Neuronal stem cell (in vitro differentiated cells): Measurements from ENCODE around the gene DUS3L.
A peak's percentile ranks its signal among the peaks of the same experiment; 100 is the strongest.

Experiments
- DNase-seq: peaks from one replicate; pipeline ENCODE4 v3.0.0-alpha.2; 2013; ENCODE audit warnings: low spot score
- H2AFZ ChIP-seq: one replicate; pipeline ENCODE4 v1.6.1; 2013; ENCODE audit warnings: mild to moderate bottlenecking, low read length, inconsistent platforms
- H2AK5ac ChIP-seq: 2 replicates; pipeline ENCODE4 v1.6.1; 2013; ENCODE audit warnings: low read depth, mild to moderate bottlenecking, inconsistent platforms, low read length, moderate library complexity, mixed read lengths
- H2BK120ac ChIP-seq: 2 replicates; pipeline ENCODE4 v1.6.1; 2013; ENCODE audit warnings: low read depth, mild to moderate bottlenecking, inconsistent platforms, low read length, moderate library complexity, mixed read lengths
- H2BK12ac ChIP-seq: one replicate; pipeline ENCODE4 v1.6.1; 2013; ENCODE audit warnings: low read length, inconsistent platforms
- H2BK15ac ChIP-seq: 2 replicates; pipeline ENCODE4 v1.6.1; 2013; ENCODE audit warnings: mild to moderate bottlenecking, low read length, inconsistent platforms, mixed read lengths
- H2BK5ac ChIP-seq: one replicate; pipeline ENCODE4 v1.6.1; 2013; ENCODE audit warnings: inconsistent platforms, mild to moderate bottlenecking, low read length, moderate library complexity
- H3K14ac ChIP-seq: one replicate; pipeline ENCODE4 v1.6.1; 2013; ENCODE audit warnings: low read length, inconsistent platforms
- H3K18ac ChIP-seq: 2 replicates; pipeline ENCODE4 v1.6.1; 2013; ENCODE audit warnings: low read length, inconsistent platforms
- H3K23ac ChIP-seq: 2 replicates; pipeline ENCODE4 v1.6.1; 2013; ENCODE audit warnings: low read depth, mild to moderate bottlenecking, mixed read lengths, low read length, inconsistent platforms; ENCODE audit not compliant: poor library complexity
- H3K27ac ChIP-seq: replicated peaks from 3 replicates; pipeline ENCODE4 v1.5.1; 2013; ENCODE audit warnings: low read length, inconsistent platforms
- H3K27me3 ChIP-seq, 3 experiments: 2 replicates each; pipeline ENCODE4 v1.6.1; 2013; ENCODE audit warnings: low read length in 3 of 3, mild to moderate bottlenecking in 2 of 3, inconsistent platforms in 1 of 3, low read depth in 1 of 3, mixed read lengths in 1 of 3, moderate library complexity in 1 of 3; ENCODE audit not compliant: control insufficient read depth in 3 of 3, insufficient read depth in 3 of 3
- H3K36me3 ChIP-seq, 2 donors: replicated peaks in 1 of 2; 2 replicates each; pipeline ENCODE4 v1.6.1; 2013; ENCODE audit warnings: low read length in 2 of 2; ENCODE audit not compliant: control insufficient read depth in 2 of 2, insufficient read depth in 2 of 2
- H3K4ac ChIP-seq: 2 replicates; pipeline ENCODE4 v1.6.1; 2013; ENCODE audit warnings: inconsistent platforms, mild to moderate bottlenecking, low read length, moderate library complexity
- H3K4me1 ChIP-seq, 2 donors: 1 replicate in 1 of 2; 2 replicates in 1 of 2; pipeline ENCODE4 v1.6.1; 2013; ENCODE audit warnings: low read length in 2 of 2, low read depth in 1 of 2; ENCODE audit not compliant: control insufficient read depth in 2 of 2, insufficient read depth in 1 of 2
- H3K4me2 ChIP-seq: one replicate; pipeline ENCODE4 v1.6.1; 2013; ENCODE audit warnings: mild to moderate bottlenecking, low read length, inconsistent platforms; ENCODE audit not compliant: insufficient read depth, poor library complexity, severe bottlenecking
- H3K4me3 ChIP-seq, 2 donors: 2 replicates each; pipeline ENCODE4 v1.5.1; 2013; ENCODE audit warnings: low read length in 2 of 2, mild to moderate bottlenecking in 2 of 2, inconsistent platforms in 1 of 2, moderate library complexity in 1 of 2
- H3K79me1 ChIP-seq: one replicate; pipeline ENCODE4 v1.6.1; 2013; ENCODE audit warnings: low read depth, mild to moderate bottlenecking, inconsistent platforms, low read length, moderate library complexity
- H3K9ac ChIP-seq: one replicate; pipeline ENCODE4 v1.6.1; 2013; ENCODE audit warnings: mild to moderate bottlenecking, low read depth, low read length, inconsistent platforms; ENCODE audit not compliant: poor library complexity
- H3K9me3 ChIP-seq, 2 donors: replicated peaks in 1 of 2; 2 replicates each; pipeline versions ENCODE3 to v1.6.1; 2013; ENCODE audit warnings: low read length in 2 of 2, mild to moderate bottlenecking in 2 of 2, inconsistent platforms in 1 of 2, low read depth in 1 of 2, mixed read lengths in 1 of 2, moderate library complexity in 1 of 2; ENCODE audit not compliant: control insufficient read depth in 2 of 2, insufficient read depth in 1 of 2
- H4K8ac ChIP-seq: one replicate; pipeline ENCODE4 v1.6.1; 2013; ENCODE audit warnings: low read depth, mild to moderate bottlenecking, inconsistent platforms, low read length, moderate library complexity
- H4K91ac ChIP-seq: one replicate; pipeline ENCODE4 v1.6.1; 2013; ENCODE audit warnings: low read length, low read depth, mild to moderate bottlenecking, inconsistent platforms; ENCODE audit not compliant: poor library complexity
- WGBS, 2 donors: extraction: QIAGEN DNeasy Blood & Tissue Kit; methylation state at CpG; one replicate each; pipeline ENCODE4 v1.1.7; 2013; ENCODE audit warnings: missing lambda C conversion rate in 2 of 2, mixed read lengths in 1 of 2; ENCODE audit not compliant: insufficient read length in 2 of 2, insufficient replicate concordance in 1 of 2; ENCODE audit errors: extremely low coverage in 2 of 2; 5-methylcytosine and 5-hydroxymethylcytosine counted together

DUS3L gene

DNA sequence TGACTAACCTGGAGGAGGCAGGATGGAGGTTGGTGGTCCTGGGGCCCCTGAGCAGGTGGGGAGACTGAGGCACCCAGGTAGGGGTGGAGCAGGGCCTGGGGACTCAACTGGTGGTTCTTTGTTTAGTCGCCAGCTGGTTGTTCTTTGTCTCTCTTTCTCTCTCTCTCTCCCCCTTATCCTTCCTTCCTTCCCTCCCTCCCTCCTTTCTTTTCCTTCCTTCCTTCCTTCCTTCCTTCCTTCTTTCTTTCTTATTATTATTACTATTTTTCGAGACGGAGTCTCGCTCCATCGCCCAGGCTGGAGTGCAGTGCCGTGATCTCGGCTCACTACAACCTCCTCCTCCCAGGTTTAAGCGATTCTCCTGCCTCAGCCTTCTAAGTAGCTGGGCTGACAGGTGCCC, 7.3 kb upstream of the DUS3L start:
- peaks cover 4% of the 10 kb centered on the region for H3K79me1 ChIP-seq
- H2BK12ac ChIP-seq: no peak overlapping the region
- peak overlapping the region; percentile 95 for H2BK15ac ChIP-seq
- no peak for DNase-seq
- H3K27me3 ChIP-seq: peaks cover 0 to 4% (median 0%) of the 10 kb centered on the region in 3 experiments
- no peak overlapping the region for H3K9ac ChIP-seq
- H3K27ac ChIP-seq: no peak overlapping the region
- peak overlapping the region; percentile 22 for H2BK5ac ChIP-seq
- H3K4me3 ChIP-seq: no peak overlapping the region
- no peak overlapping the region for H2AFZ ChIP-seq
- peak overlapping the region; percentile 38 for H3K18ac ChIP-seq
- H3K23ac ChIP-seq: no peak overlapping the region
- H3K36me3 ChIP-seq: no peaks in the 10 kb centered on the region
- H2BK120ac ChIP-seq: no peak overlapping the region
- no peak overlapping the region for H3K4me2 ChIP-seq
- H2AK5ac ChIP-seq: peak overlapping the region; percentile 86
- H3K14ac ChIP-seq: no peak overlapping the region
- H4K8ac ChIP-seq: no peak overlapping the region
- H3K4me1 ChIP-seq: peaks cover 9 to 18% of the 10 kb centered on the region in 2 donors
- H3K4ac ChIP-seq: no peak overlapping the region
- WGBS, 2 donors: no CpG with 5 or more reads among the region's 8 CpGs
- peaks cover 0 to under 1% of the 10 kb centered on the region in 2 donors for H3K9me3 ChIP-seq
- H4K91ac ChIP-seq: peak overlapping the region; percentile 92

DNA sequence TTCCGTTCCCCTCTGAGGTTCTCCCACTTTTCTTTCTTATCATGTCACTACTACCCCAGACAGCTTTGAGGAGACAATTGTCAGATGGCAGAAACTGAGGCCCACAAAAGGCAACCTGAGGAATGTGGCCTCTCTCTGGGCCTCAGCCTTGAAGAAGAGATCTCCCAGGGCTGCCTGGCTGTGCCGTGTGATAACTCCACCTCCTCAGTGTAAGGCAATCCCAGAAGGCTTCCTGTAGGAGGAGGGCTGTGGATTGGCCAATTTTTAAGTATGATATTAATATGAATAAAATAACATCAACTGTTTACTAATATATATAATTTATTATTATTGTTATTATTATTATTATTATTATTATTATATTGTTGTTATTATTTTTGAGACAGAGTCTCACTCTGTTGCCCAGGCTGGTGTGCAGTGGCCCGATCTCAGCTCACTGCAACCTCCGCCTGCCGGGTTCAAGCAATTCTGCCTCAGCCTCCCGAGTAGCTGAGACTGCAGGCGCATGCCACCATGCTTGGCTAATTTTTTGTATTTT, 4.5 kb upstream of the DUS3L start:
- H2AK5ac ChIP-seq: no peak overlapping the region
- no peak overlapping the region for H3K27ac ChIP-seq
- no peak overlapping the region for H3K14ac ChIP-seq
- no peaks in the 10 kb centered on the region for H3K36me3 ChIP-seq
- H3K18ac ChIP-seq: no peak overlapping the region
- H3K9me3 ChIP-seq: peaks cover 0 to 2% of the 10 kb centered on the region in 2 donors
- peaks cover 0 to 4% (median 0%) of the 10 kb centered on the region in 3 experiments for H3K27me3 ChIP-seq
- no peak overlapping the region for H3K23ac ChIP-seq
- H3K4ac ChIP-seq: no peak overlapping the region
- WGBS, 2 donors: no CpG with 5 or more reads among the region's 7 CpGs
- no peak overlapping the region for H2BK15ac ChIP-seq
- no peak overlapping the region for H2BK12ac ChIP-seq
- no peak overlapping the region for H2AFZ ChIP-seq
- DNase-seq: no peak
- no peak overlapping the region for H2BK5ac ChIP-seq
- H3K79me1 ChIP-seq: peaks cover 2% of the 10 kb centered on the region
- H3K9ac ChIP-seq: no peak overlapping the region
- H2BK120ac ChIP-seq: no peak overlapping the region
- H3K4me2 ChIP-seq: no peak overlapping the region
- no peak overlapping the region for H3K4me3 ChIP-seq
- peaks cover 2 to 8% of the 10 kb centered on the region in 2 donors for H3K4me1 ChIP-seq
- H4K91ac ChIP-seq: no peak overlapping the region
- H4K8ac ChIP-seq: no peak overlapping the region

DNA sequence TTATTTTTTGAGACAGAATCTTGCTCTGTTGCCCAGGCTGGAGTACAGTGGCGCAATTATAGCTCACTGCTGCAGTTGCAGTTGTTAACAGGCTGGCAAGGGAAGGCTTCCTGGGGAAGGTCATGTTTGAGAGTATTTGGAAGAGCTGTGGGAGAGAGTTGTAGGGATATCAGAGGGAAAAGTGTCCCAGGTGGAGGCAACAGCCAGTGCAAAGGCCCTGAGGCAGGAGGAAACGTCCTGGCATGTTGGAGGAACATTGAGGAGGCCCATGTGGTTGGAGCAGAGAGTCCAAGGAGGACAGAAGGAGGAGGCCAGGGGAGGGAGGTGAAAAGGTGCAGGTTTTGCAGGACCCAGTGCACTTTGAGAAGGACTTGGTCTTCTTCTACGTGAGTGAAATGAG, 2.2 kb upstream of the DUS3L start:
- DNase-seq: no peak
- Histone ChIP-seq H3K79me1 (peaks cover 9% of the 10 kb centered on the region), H3K4ac (no peak overlapping the region), H3K9ac (no peak overlapping the region), H2BK12ac (no peak overlapping the region), H4K91ac (no peak overlapping the region), H3K4me3 (peak overlapping the region in 1 of 2 donors; percentile 23), H3K27ac (no peak overlapping the region), H3K4me1 (peaks cover 4 to 7% of the 10 kb centered on the region in 2 donors), H3K9me3 (peaks cover 0 to 2% of the 10 kb centered on the region in 2 donors), H4K8ac (no peak overlapping the region), H3K36me3 (peaks cover 13 to 20% of the 10 kb centered on the region in 2 donors), H3K18ac (no peak overlapping the region), H2BK5ac (peak overlapping the region; percentile 5), H3K27me3 (peaks cover 0 to 4% (median 0%) of the 10 kb centered on the region in 3 experiments), H3K14ac (no peak overlapping the region), H2BK15ac (no peak overlapping the region), H2AK5ac (peak overlapping the region; percentile 79), H2BK120ac (no peak overlapping the region), H2AFZ (no peak overlapping the region), H3K23ac (no peak overlapping the region), H3K4me2 (no peak overlapping the region)
- WGBS, 2 donors: no CpG with 5 or more reads among the region's 3 CpGs

DNA sequence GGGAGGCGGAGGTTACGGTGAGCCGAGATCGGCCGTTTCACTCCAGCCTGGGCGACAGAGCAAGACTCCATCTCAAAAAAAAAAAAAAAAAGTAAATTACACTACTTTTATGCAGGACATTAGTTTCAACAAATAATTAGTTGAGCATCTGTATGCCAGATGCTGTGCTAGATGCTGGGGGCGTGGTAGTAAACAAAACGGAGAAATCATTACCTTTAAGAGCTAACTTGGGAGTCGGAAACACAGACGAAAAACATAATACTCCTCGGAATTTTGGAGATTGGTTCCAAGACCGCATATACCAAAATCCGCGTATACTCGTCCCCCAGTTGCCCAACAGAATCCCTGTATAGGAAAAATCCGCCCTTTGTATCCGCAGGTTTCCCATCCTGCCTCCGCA, 1.3 kb upstream of the DUS3L start:
- H3K4me2 ChIP-seq: no peak overlapping the region
- H3K23ac ChIP-seq: no peak overlapping the region
- no peak overlapping the region for H4K91ac ChIP-seq
- peaks cover 11% of the 10 kb centered on the region for H3K79me1 ChIP-seq
- peaks cover 0 to 2% of the 10 kb centered on the region in 2 donors for H3K9me3 ChIP-seq
- H3K4me3 ChIP-seq: no peak overlapping the region
- no peak overlapping the region for H3K9ac ChIP-seq
- peaks cover 0 to 2% (median 0%) of the 10 kb centered on the region in 3 experiments for H3K27me3 ChIP-seq
- WGBS, 2 donors: no CpG with 5 or more reads among the region's 18 CpGs
- H2BK5ac ChIP-seq: no peak overlapping the region
- no peak overlapping the region for H3K14ac ChIP-seq
- H2AFZ ChIP-seq: no peak overlapping the region
- no peak overlapping the region for H2BK12ac ChIP-seq
- no peak overlapping the region for H2BK15ac ChIP-seq
- H4K8ac ChIP-seq: no peak overlapping the region
- DNase-seq: no peak
- H2AK5ac ChIP-seq: no peak overlapping the region
- no peak overlapping the region for H2BK120ac ChIP-seq
- H3K36me3 ChIP-seq: peaks cover 23 to 30% of the 10 kb centered on the region in 2 donors
- peaks cover 4 to 7% of the 10 kb centered on the region in 2 donors for H3K4me1 ChIP-seq
- no peak overlapping the region for H3K4ac ChIP-seq
- no peak overlapping the region for H3K18ac ChIP-seq
- no peak overlapping the region for H3K27ac ChIP-seq
